Measurements from ENCODE around the gene TUBD1.
"Not testable (repeated sequence)": the region's sequence is repeated elsewhere in the genome, so short reads cannot be mapped to it uniquely, and the experiment has no call there.

The TUBD1 gene

DNA sequence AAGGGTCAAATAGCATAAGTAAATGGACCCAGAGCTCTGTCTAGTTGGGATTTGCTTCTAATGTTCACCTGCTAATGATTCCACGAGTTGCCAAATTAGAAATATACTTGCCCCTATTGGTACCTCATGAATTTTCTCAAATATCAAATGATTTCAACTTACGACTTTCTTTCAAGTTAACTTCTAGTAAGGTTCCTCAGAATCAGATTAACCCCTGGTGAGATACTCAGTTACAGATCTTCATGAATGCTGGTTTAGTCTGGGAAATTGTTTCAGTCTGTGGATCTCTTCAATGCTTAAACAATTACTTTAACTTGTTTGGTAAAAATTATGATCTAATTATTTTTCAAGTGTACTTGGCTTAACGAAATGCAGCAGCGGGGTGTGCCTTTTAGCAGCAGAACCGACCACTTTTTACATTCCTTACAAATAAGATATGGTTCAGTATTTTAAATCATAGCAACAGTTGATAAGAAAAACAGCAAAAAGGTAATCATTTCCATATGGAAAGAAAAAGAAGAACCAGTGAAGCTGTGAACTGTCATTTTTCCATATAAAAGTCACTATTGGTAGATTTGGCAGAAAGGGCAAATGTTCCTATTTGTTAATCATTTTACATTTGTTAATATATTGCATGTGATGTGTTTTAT is 34.5 kb downstream of the TUBD1 start:
- Histone ChIP-seq H3K9me3 (ENCODE audit: control insufficient read depth in 5 of 5, low read length in 5 of 5) (no peaks in the 10 kb centered on the region), H3K4me1 (ENCODE audit: control insufficient read depth in 5 of 5, insufficient read depth in 5 of 5, low read length in 5 of 5) (peaks cover 2 to 15% (median 12%) of the 10 kb centered on the region in 5 donors), H3K9ac (ENCODE audit: low read length in 5 of 5) (no peak overlapping the region), H3K36me3 (ENCODE audit: control insufficient read depth in 5 of 5, insufficient read depth in 5 of 5, low read length in 5 of 5) (peaks cover 2 to 16% (median 7%) of the 10 kb centered on the region in 5 donors), H3K27ac (ENCODE audit: low read depth, low read length) (no peak overlapping the region), H3K27me3 (ENCODE audit: control insufficient read depth in 5 of 5, insufficient read depth in 4 of 5, low read length in 5 of 5) (no peaks in the 10 kb centered on the region), H3K4me3 (ENCODE audit: low read depth in 1 of 5, low read length in 5 of 5) (no peak overlapping the region)

DNA sequence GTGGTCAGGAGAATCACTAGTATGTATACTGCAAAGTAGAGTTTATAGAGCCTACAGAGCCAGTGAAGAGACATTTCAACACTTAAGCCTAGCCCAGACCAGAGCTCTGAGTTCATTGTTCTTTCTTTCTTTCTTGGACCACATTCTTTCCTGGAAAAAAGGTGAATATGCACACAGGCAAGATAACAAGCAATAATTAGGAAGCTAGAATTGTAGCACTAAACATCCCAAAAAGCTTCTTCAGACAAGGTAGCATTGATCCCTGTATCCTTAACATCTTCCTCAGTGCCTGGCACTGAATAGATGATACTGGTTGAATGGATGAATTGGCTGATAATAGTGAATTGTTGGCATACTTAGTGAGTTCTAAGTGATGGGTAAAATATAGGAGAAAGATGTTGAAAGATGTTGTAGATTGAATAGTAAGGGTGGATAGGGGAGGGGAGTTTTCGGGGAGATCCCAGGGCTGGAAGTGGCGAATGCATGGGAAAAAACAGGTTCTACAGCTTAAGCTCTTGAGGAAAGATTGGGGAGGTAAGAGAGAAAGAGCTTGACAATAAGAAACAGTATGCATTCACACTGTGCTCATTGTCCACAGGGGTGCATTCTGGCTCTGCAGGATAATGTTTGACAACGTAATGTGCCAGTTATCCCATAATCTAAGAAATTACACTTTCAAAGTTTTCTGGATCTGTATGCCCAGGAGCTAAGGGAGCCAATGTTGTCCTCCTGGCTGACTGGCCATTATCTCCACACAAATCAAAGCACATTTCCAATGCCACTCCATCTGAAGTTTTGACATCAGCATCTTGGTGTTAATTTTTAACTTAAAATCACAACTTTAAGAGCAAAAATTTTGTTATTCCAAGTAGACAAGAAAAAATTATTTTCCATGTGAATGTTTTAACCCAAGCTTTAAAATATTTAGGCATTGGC is 35.6 kb downstream of the TUBD1 start:
- H3K9ac ChIP-seq (ENCODE audit: low read length in 5 of 5): no peak overlapping the region
- H3K4me1 ChIP-seq (ENCODE audit: control insufficient read depth in 5 of 5, insufficient read depth in 5 of 5, low read length in 5 of 5): peaks cover 2 to 25% (median 19%) of the 10 kb centered on the region in 5 donors
- H3K27ac ChIP-seq (ENCODE audit: low read depth, low read length): no peak overlapping the region
- no peak overlapping the region for H3K4me3 ChIP-seq (ENCODE audit: low read depth in 1 of 5, low read length in 5 of 5)
- H3K9me3 ChIP-seq (ENCODE audit: control insufficient read depth in 5 of 5, low read length in 5 of 5): no peaks in the 10 kb centered on the region
- H3K36me3 ChIP-seq (ENCODE audit: control insufficient read depth in 5 of 5, insufficient read depth in 5 of 5, low read length in 5 of 5): peaks cover 0 to 11% (median 4%) of the 10 kb centered on the region in 5 donors
- H3K27me3 ChIP-seq (ENCODE audit: control insufficient read depth in 5 of 5, insufficient read depth in 4 of 5, low read length in 5 of 5): no peaks in the 10 kb centered on the region

DNA sequence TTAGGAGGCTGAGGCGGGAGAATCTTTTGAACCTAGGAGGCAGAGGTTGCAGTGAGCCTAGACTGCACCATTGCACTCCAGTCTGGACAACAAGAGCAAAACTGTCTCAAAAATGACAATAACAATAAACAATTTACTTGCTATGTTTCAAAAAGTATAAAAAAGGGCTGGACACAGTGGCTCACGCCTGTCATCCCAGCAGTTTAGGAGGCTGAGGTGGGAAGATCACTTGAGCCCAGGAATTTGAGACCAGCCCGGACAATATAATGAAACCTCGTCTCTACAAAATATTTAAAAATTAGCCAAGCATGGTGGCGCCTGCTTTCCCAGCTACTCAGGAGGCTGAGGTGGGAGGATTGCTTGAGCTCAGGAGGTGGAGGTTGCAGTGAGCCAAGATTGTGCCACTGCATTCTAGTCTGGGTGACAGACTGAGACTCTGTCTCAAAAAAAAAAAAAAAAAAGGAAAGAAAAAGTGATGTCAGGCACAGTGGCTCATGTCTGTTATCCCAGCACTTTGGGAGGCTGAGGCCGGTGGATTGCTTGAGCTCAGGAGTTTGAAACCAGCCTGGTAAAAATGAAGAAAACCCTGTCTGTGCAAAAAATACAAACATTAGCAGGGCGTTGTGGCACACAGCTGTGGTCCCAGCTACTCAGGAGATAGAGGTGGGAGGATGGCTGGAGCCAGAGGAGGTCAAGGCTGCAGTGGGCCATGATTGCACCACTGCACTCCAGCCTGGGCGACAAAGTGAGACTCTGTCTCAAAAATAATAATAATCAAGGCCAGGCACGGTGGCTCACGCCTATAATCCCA is 38.6 kb downstream of the TUBD1 start:
- Histone ChIP-seq H3K27ac (ENCODE audit: low read depth, low read length) (peak overlapping the region; percentile 66), H3K4me1 (ENCODE audit: control insufficient read depth in 5 of 5, insufficient read depth in 5 of 5, low read length in 5 of 5) (peaks cover 8 to 39% (median 29%) of the 10 kb centered on the region in 5 donors)
- not testable (repeated sequence) for H3K4me3 ChIP-seq (ENCODE audit: low read depth in 1 of 5, low read length in 5 of 5); H3K27me3 ChIP-seq (ENCODE audit: control insufficient read depth in 5 of 5, insufficient read depth in 4 of 5, low read length in 5 of 5); H3K9ac ChIP-seq (ENCODE audit: low read length in 5 of 5); H3K36me3 ChIP-seq (ENCODE audit: control insufficient read depth in 5 of 5, insufficient read depth in 5 of 5, low read length in 5 of 5); H3K9me3 ChIP-seq (ENCODE audit: control insufficient read depth in 5 of 5, low read length in 5 of 5)

DNA sequence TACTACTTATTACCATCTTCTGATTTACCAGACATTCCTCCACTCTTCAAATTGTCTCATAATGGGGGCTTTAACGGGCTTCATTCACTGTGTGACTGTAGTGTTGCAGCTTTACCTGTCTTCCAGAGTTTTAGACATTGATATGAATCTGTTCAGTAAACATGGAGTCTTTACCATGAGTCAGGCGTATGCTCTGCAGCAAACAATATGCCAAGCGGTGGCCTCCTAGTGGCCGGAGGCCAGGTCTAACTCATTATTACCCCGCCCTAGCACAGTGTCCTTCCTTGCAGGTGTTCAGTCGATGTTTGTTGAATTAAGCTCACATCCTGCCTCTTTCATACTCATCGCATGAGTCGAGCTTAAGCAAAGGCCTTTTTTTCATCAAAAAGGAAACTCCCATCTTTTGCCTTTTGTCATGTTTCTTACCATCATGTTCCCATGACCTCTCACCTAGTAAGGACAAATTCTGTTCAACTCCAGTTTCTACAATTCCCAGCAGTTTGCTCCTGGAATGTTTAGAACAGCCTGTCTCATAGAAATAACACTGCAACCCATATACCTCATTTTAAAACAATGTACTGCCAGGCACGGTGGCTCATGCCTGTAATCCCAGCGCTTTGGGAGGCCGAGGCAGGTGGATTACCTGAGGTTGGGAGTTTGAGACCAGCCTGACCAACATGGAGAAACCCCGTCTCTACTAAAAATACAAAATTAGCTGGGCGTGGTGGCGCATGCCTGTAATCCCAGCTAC is 39.4 kb downstream of the TUBD1 start:
- Histone ChIP-seq H3K27ac (ENCODE audit: low read depth, low read length) (peak overlapping the region; percentile 66), H3K4me3 (ENCODE audit: low read depth in 1 of 5, low read length in 5 of 5) (no peak overlapping the region), H3K36me3 (ENCODE audit: control insufficient read depth in 5 of 5, insufficient read depth in 5 of 5, low read length in 5 of 5) (no peaks in the 10 kb centered on the region)

DNA sequence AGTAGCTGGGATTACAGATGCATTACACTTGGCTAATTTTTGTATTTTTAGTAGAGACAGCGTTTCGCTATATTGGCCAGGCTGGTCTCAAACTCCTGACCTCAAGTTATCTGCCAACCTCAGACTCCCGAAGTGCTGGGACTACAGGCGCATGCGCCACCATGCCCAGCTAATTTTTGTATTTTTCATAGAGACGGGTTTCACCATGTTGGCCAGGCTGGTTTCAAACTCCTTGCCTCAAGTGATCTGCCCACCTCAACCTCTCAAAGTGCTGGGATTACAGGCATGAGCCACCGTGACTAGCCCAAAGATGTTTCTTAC is 39.9 kb downstream of the TUBD1 start:
- H3K27me3 ChIP-seq (ENCODE audit: control insufficient read depth in 5 of 5, insufficient read depth in 4 of 5, low read length in 5 of 5); H3K36me3 ChIP-seq (ENCODE audit: control insufficient read depth in 5 of 5, insufficient read depth in 5 of 5, low read length in 5 of 5); H3K9me3 ChIP-seq (ENCODE audit: control insufficient read depth in 5 of 5, low read length in 5 of 5); H3K4me3 ChIP-seq (ENCODE audit: low read depth in 1 of 5, low read length in 5 of 5); H3K9ac ChIP-seq (ENCODE audit: low read length in 5 of 5): not testable (repeated sequence)
- Histone ChIP-seq H3K27ac (ENCODE audit: low read depth, low read length) (peak overlapping the region; percentile 66), H3K4me1 (ENCODE audit: control insufficient read depth in 5 of 5, insufficient read depth in 5 of 5, low read length in 5 of 5) (peaks cover 9 to 48% (median 37%) of the 10 kb centered on the region in 5 donors)

More for the DNA sequence above, 39.4 kb downstream of the TUBD1 start:
- H3K27me3 ChIP-seq (ENCODE audit: control insufficient read depth in 5 of 5, insufficient read depth in 4 of 5, low read length in 5 of 5): no peaks in the 10 kb centered on the region
- H3K4me1 ChIP-seq (ENCODE audit: control insufficient read depth in 5 of 5, insufficient read depth in 5 of 5, low read length in 5 of 5): peaks cover 8 to 45% (median 34%) of the 10 kb centered on the region in 5 donors
- no peaks in the 10 kb centered on the region for H3K9me3 ChIP-seq (ENCODE audit: control insufficient read depth in 5 of 5, low read length in 5 of 5)
- no peak overlapping the region for H3K9ac ChIP-seq (ENCODE audit: low read length in 5 of 5)

DNA sequence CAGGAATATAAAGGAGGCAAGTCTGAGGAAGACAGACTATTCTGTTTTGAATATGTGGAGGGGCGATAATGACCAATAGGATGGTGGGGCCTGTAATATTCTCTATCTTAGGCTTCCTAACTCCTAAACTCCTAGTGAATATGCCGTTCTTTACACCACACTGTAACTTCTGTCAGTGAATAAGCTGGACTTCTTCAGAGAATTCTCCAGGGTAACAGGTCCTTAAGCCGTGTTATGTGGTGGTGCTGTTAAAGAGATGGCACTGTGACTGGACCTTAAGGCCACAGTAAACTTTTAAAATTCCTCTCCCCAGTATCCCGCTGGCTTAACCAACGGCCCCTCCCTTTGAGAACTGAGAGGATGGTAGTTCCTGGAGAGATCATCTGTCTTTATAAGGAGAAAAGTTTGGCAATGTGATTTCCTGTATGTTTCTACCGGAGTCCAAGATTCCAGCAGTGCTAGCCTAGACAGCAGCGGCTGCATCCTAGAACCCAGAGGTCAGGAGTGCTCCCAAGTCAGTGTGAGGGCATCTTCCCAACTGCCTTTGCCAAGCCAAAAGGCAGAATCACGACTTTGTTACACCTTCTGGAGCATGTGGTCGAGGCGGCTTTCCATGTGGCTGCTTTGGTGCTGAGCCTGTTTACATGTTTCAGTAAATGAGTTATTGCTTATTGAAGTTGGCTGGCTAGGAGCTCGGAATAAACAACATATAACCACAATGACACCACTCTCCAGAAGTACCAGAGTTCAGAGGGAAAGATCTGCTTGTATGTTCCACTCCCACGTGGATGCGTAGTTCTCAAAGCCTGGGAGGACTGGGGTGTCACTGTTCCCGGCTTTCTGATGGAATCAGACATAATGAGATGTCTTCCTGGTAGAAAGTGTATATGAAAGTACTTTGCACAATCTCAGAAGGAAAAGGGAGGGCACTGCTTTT is 41.0 kb downstream of the TUBD1 start:
- Histone ChIP-seq H3K27me3 (ENCODE audit: control insufficient read depth in 5 of 5, insufficient read depth in 4 of 5, low read length in 5 of 5) (no peaks in the 10 kb centered on the region), H3K9ac (ENCODE audit: low read length in 5 of 5) (peak overlapping the region in 3 of 5 donors; percentile 51 to 64 (median 52)), H3K9me3 (ENCODE audit: control insufficient read depth in 5 of 5, low read length in 5 of 5) (no peaks in the 10 kb centered on the region), H3K4me3 (ENCODE audit: low read depth in 1 of 5, low read length in 5 of 5) (peak overlapping the region in 3 of 5 donors; percentile 1 to 19 (median 11)), H3K27ac (ENCODE audit: low read depth, low read length) (peak overlapping the region; percentile 66), H3K4me1 (ENCODE audit: control insufficient read depth in 5 of 5, insufficient read depth in 5 of 5, low read length in 5 of 5) (peaks cover 13 to 59% (median 46%) of the 10 kb centered on the region in 5 donors), H3K36me3 (ENCODE audit: control insufficient read depth in 5 of 5, insufficient read depth in 5 of 5, low read length in 5 of 5) (no peaks in the 10 kb centered on the region)

DNA sequence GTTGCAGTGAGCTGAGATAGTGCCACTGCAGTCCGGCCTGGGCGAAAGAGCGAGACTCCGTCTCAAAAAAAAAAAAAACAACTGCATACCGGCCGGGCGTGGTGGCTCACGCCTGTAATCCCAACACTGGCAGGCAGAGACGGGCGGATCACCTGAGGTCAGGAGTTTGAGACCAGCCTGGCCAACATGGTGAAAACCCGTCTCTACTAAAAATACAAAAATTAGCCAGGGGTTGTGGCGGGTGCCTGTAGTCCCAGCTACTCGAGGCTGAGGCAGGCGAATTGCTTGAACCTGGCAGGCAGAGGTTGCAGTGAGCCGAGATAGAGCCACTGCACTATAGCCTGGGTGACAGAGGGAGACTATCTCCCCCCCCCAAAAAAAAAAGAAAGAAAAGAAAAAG is 42.4 kb downstream of the TUBD1 start:
- H3K27ac ChIP-seq (ENCODE audit: low read depth, low read length); H3K9ac ChIP-seq (ENCODE audit: low read length in 5 of 5); H3K4me3 ChIP-seq (ENCODE audit: low read depth in 1 of 5, low read length in 5 of 5); H3K9me3 ChIP-seq (ENCODE audit: control insufficient read depth in 5 of 5, low read length in 5 of 5); H3K27me3 ChIP-seq (ENCODE audit: control insufficient read depth in 5 of 5, insufficient read depth in 4 of 5, low read length in 5 of 5); H3K36me3 ChIP-seq (ENCODE audit: control insufficient read depth in 5 of 5, insufficient read depth in 5 of 5, low read length in 5 of 5): not testable (repeated sequence)
- H3K4me1 ChIP-seq (ENCODE audit: control insufficient read depth in 5 of 5, insufficient read depth in 5 of 5, low read length in 5 of 5): peaks cover 17 to 71% (median 59%) of the 10 kb centered on the region in 5 donors

DNA sequence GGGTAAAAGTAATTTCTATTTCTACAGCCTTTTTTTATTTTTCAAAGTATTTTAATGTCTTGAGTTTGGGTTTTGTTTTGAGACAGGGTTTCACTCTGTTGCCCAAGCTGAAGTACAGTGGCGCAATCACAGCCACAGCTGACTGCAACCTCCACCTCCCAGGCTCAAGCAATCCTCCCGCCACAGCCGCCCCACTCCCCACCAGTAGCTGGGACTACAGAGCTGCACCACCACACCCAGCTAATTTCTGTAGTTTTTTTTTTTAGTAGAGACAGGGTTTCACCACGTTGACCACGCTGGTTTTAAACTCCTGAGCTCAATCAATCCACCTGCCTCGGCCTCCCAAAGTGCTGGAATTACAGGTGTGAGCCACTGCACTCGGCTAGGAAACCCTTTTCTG is 44.0 kb downstream of the TUBD1 start:
- Histone ChIP-seq H3K9me3 (ENCODE audit: control insufficient read depth in 5 of 5, low read length in 5 of 5) (no peaks in the 10 kb centered on the region), H3K4me1 (ENCODE audit: control insufficient read depth in 5 of 5, insufficient read depth in 5 of 5, low read length in 5 of 5) (peaks cover 17 to 73% (median 61%) of the 10 kb centered on the region in 5 donors), H3K27ac (ENCODE audit: low read depth, low read length) (peak overlapping the region; percentile 95), H3K9ac (ENCODE audit: low read length in 5 of 5) (peak overlapping the region in 1 of 5 donors; percentile 46), H3K4me3 (ENCODE audit: low read depth in 1 of 5, low read length in 5 of 5) (no peak overlapping the region), H3K27me3 (ENCODE audit: control insufficient read depth in 5 of 5, insufficient read depth in 4 of 5, low read length in 5 of 5) (no peaks in the 10 kb centered on the region), H3K36me3 (ENCODE audit: control insufficient read depth in 5 of 5, insufficient read depth in 5 of 5, low read length in 5 of 5) (no peaks in the 10 kb centered on the region)

DNA sequence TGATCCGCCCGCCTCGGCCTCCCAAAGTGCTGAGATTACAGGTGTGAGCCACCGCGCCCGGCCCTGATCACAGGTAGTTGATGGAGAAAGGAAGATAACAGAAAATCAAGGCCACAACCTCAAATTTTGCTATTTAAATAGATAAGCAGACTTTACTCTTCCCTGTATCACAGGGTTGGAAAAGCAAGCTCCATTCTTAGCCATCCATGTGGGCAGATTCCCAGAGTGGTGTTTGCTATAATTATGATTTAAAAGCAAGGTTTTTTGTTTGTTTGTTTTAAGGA is 44.4 kb downstream of the TUBD1 start:
- Histone ChIP-seq H3K27ac (ENCODE audit: low read depth, low read length) (peak overlapping the region; percentile 95), H3K4me1 (ENCODE audit: control insufficient read depth in 5 of 5, insufficient read depth in 5 of 5, low read length in 5 of 5) (peaks cover 15 to 69% (median 57%) of the 10 kb centered on the region in 5 donors), H3K36me3 (ENCODE audit: control insufficient read depth in 5 of 5, insufficient read depth in 5 of 5, low read length in 5 of 5) (no peaks in the 10 kb centered on the region), H3K27me3 (ENCODE audit: control insufficient read depth in 5 of 5, insufficient read depth in 4 of 5, low read length in 5 of 5) (no peaks in the 10 kb centered on the region), H3K9me3 (ENCODE audit: control insufficient read depth in 5 of 5, low read length in 5 of 5) (no peaks in the 10 kb centered on the region), H3K9ac (ENCODE audit: low read length in 5 of 5) (peak overlapping the region in 1 of 5 donors; percentile 46), H3K4me3 (ENCODE audit: low read depth in 1 of 5, low read length in 5 of 5) (no peak overlapping the region)
